Dermis microvascular lymphatic vessel endothelial cell (primary cell): ENCODE results near the gene SBSN. TPM values are rescaled to one million over a fixed set of nuclear protein-coding genes. Genes with fewer than 3 reads are reported as not detected.
A peak's percentile ranks its signal among the peaks of the same experiment; 100 is the strongest.
"Not testable (repeated sequence)": the region's sequence is repeated elsewhere in the genome, so short reads cannot be mapped to it uniquely, and the experiment has no call there.

Experiments
- DNase-seq, 2 donors: peaks; one replicate each; pipeline versions ENCODE4 v3.0.0 to v3.0.0-alpha.2; 2010; ENCODE audit warnings: low read depth in 2 of 2
- total RNA-seq: library from RNA; depleted of rRNA; stranded (reverse); fragments of >200 nt; gene quantifications from 2 replicates; pipeline ENCODE4 v1.2.1, GENCODE V29; 2014

Gene SBSN
- total RNA-seq, 1 donor from 2014 or later = not detected

DNA sequence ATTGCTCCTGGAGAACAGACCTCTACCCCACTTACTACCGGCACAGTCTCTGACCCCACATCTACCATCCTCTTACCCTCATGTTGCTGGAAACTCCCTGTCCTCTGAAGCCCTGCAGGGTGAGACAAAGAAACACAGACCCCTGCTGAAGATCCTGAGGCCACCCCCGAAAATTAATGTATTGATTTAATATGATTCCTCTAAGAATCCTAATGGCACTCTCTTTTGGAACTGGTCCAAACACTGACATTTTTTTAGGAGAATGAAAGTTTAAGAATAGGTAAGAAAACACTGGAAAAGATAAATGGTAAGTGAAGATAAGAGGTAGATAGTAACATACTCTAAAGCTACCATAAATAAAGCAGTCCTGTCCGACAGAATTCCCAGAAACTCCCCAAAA lies 20.0 kb downstream of the SBSN start:
- no peak for DNase-seq

DNA sequence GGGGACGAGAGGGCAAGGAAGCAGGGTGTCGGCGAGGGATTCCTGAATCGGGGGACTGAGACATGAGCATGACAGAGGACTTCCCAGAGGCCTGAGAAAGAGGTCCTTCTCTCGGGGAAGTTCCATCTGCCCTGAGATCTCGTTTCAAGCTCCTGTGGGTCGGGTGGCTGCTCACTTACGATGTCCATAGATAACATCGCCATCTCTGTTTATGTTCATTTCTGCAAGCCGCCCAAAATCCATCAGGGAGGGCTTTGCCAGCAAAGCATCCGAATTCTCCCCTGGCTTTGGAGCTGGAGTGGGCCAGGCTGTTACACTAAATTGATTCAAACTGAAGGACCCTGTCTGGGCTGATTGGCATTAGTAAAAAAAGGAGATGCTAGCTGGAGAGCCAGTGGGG lies 20.6 kb downstream of the SBSN start:
- DNase-seq = no peak

DNA sequence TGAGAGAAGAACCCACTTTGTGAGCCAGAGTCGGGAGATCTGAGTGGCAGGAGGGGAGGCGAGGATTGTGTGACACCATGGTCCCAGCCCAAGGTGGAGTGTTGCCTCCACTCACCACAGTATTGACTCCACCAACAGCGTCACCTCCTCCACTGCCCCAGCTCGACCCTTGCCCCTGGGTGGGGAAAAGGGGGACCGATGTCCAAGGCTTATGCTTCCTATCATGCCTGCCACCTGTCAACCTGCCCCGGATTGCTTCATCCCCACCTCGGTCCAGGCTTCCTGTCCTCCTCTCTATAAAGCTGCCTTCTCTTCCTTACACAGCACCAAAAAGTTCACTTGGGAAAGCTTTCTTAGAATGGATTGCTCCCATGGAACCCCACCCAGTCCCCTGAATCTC lies 22.1 kb downstream of the SBSN start:
- no peak for DNase-seq

DNA sequence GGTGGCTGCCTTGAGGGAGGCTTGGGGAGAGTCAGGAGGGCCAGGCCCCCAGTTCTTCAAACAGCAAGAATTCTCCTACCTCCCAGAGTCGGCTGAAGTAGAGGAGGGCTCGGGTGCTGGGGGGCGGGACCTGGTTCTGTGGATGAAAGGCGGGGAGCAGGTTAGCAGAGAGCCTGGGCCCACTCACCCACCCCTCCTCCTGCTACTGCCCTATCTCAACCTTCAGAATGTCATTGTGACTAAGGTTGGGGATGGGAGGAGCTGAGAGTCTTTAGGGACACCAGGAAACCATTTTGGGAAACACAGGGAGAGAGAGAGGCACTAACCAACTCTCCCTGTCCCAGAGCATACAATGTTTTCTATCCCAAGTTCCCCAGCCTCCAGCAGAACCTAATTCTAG lies 25.4 kb downstream of the SBSN start:
- DNase-seq = no peak

DNA sequence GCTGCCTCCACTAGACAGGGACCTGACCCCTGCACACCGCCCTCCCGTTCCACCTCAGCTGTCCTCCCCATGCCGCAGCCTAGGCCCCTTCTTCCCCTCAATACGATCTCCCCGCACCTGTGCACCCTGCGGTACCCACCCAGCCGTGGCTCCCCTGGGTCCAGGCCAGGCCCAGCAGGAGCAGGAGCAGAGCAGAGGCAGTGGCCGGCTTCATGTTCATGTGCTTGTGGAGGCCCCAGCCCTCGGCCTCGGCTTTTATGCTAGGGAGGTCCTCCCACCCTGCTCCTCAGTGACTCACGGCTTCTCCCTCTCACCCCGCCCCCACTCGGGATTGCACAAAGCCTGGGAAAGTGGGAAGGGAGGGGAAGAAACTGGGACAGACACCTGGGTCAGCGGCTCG lies 26.4 kb downstream of the SBSN start:
- DNase-seq = no peak

DNA sequence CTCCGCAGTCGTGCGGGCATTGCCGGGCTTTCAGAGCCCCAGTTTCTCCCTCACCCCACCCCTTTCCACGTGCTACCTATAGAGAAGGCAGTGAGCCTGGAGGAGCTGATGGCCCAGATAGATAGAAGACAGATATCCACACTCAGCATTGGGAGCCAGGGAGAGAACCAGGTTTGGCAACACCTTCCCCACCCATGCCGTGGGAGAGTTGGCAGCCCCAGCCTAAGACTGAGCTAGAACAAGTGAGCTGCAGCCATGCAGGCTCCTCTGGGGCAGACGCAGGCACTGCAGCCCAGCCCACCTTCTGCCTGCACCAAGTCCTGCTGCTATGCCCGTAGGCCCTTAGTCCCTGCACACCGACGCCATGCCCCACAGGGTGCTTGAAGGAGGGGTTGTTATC lies 27.5 kb downstream of the SBSN start:
- no peak for DNase-seq

DNA sequence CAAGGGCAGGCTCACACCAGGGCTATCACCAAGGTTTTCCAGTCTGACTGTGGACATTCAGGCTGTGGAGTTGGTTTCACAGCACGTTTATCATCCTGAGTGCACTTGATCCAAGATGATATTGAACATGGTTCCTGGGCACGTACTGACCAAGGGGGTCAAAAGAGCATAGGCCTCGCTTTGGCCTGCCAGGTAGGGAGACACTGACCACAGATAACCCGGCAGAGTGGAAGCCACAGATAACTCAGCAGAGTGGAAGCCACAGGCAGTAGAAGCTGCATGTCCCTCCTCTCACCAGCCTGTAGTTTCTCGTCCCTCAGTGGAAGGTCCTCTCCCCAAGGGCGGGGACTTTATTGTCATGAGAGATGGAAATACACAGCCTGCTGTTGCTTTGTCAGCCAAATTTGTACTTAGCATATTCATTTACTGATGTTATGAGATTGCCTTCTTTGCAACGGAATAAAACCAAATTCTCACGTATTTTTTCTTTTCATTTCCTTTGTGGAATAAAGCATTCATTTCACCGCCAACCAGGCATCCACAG lies 29.1 kb downstream of the SBSN start:
- DNase-seq = no peak

DNA sequence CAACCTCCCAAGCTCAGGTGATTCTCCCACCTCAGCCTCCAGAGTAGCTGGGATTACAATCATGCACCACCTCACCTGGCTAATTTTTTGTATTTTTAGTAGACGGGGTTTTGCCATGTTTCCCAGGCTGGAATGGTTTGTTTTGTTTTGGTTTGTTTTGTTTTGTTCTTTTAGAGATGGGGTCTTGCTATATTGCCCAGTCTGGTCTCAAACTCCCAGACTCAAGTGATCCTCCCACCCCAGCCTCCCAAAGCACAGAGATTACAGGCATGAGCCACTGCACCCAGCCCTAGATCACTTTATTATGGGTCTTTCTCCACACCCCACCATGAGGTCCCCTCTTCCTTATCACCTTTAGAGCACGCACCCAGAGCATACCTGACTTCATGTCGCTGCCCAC lies 29.9 kb downstream of the SBSN start:
- DNase-seq = no peak

DNA sequence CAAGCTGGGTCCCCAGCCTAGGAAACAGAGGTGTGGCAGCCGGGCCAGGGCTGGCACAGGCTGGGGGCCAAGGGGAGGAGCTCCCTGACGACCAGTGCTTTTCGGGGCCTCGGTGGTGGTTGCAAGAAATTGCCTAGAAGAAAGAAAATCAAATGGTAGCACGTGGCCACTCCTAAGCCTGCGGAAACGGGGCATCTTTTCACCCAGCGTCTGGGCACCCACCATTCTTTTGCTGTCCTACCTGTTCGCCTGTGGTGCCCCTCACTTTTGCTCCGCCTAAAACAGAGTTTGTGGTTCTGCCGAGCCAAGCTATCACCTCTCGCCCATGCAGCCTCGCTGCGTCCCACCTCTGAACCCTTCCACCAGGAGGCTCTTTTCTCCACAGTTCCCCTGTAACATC lies 30.7 kb downstream of the SBSN start:
- no peak for DNase-seq

DNA sequence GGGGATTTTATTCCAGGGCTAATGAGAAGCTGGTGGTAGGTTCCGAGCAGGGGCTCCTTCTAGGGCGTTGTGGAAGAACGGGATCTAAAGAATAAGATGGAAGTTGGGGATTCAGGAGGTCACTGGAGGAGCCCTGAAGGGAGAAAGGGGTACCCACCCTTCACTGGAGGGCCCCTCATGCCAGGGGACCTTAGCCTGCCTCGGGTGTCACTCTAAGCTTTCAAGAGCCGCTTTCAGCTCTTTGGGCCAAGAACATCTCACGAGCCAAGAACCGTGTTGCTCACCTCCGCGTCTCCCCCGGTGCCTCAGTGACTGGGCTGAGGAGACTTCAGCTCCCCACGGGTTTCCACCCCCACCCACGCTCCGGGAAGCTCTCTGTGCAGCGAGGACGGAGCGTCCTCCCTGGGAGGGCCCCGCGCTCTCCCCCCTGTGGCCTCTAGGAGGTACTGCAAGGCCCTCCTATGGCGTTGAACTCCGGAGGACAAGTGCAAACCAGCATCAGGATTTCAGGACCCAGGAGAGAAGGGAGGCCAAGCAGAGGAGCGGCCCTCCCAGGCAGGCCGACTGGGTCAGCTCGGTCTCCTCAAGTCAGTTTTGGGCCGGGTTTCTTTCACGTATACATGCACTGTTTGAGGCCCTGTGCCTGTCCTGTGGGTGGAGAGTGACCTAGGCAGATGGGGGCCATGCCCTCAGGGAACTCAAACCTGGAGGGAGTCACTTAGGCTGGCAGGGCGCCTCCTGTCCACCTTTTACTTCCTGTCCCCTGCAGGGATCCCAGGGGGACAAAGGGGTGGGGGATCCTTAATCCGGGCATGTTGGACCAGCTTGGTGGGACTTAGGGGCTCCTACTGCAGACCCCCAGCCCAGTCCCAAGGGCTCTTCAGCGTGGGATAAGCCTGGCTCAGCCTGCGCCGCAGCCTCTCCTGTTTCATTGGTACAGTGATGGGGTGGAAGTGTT lies 32.7 kb downstream of the SBSN start:
- peak; percentile 25 to 56 for DNase-seq

DNA sequence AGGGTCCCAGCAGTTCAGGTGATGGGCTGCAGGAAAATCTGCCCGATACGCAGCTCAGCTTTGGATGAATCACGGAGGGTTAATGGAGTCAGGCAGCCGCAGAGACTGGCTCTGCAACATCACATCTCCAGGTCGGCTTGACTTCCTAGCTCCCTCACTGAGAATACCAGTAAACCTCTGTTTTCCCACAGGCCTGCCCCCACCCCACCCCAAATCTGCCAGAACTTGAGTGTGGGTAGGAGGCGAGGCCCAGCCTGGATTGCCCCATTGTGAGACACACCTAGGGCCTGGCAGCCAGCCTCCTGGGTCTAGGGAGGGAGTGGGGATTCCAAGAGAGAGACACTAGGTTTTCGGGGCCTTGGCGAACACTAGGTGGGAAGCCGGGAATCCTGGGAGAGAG lies 34.1 kb downstream of the SBSN start:
- no peak for DNase-seq

DNA sequence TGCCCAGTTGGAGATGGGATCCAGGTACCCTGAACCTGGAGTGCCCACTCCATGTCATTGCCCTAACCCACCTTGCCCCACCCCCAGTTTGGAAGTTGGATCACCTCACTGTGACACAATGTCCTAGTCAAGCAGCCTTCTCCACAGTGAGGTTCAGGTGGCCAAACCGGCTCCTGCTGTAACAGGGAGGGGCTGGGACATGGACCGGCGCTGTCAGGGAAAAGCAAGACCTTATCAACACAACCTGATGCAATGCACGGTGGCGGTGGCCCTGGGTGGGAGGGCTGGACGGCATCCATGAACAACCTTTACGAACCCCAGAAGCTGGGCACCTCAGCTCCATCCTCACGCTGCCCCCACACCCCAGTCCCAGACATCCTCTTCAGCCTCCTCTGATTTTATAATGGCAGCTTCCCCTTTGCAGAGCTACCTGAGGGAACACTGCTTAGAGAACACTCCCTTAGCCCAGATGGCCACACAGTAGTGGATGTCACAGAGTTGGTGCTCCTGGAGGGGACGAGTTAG lies 36.2 kb downstream of the SBSN start:
- DNase-seq = no peak

DNA sequence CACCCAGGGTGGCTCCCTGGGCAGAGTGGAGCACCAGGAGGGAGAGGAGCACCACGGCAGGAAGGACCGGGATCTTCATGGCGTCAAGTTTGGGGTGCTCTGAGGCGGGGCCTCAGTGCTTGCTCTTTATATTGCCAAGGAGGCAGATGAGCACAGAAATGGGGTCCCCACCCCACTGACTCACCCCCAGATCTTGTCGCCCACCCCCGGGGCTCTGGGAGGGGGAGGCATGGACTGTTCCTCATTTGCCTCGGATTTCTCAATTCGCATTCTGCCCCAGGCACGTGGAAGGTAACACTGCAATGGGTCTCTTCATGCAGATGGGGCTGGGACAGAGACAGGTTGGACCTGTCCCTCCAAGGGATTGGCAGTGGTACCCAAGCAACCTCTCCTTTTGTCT lies 37.7 kb downstream of the SBSN start, which contains the start of gene KRTDAP:
TSS of gene KRTDAP (minus strand) at position 101 of the 400 bp plus-strand sequence. CDS start at position 79, 22 bp downstream.
- DNase-seq = no peak

DNA sequence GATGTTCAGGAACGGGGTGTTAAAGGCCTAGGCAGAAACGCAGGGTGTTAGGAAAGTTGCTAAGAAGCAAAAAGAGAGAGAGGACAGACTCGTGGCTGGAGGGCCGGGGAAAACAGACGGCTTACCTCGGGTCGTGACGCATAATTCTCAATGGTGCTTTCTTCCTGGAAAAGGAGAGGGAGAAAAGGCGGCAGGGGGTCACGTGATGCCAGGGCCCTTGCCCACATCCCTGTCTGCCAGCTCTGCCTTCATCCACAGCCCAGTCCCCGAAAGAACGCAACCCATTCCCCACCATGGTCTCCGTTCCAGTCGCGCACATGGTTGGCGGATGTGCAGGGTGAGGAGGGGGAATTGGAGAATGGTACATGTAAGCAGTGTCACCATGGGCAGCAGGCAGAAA lies 39.4 kb downstream of the SBSN start:
- DNase-seq = no peak

DNA sequence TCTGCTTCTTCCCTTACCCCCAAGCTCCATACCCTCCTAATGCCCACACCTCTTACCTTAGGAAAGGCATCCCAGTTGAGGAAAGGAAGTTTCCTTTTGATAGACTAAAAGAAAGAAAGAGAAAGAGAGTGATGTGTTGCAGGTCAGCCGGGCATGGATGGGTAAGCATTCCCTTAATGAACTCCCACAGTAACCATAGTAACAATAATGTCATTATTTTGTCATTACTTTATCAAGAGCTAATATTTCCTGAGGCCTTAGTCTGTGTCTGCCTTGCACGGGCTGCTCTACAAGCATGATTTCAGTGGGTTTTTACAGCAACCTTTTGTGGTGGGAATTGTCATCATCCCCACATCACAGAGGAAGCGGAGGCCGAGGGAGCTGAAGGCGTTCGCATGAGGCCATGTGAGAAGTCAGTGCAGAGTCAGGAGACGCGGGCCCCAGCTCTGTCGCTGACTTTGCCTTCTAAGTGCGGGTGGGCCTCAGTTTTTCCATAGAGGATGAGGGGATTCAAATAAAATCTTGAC lies 40.4 kb downstream of the SBSN start:
- no peak for DNase-seq

DNA sequence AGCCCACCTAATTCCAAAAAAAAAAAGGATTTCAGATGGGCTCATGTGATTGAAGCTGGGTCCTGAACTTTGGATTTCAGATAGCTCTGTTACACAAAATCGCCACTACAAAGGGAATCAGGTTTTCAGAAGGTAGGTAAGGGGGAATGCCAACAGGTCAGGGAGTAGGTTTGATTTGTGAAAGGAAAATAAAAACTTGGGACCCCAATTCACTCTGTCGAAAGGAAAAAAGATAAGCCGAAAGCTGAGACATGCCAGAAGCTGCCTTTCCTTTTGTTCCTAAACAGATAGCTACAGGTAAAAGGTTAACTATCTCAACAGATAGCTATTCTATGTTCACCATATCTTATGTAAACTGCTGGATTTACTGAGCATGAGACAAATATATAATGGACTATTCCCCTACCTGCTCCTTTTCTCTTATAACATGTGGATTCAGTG lies 41.8 kb downstream of the SBSN start:
- no peak for DNase-seq

DNA sequence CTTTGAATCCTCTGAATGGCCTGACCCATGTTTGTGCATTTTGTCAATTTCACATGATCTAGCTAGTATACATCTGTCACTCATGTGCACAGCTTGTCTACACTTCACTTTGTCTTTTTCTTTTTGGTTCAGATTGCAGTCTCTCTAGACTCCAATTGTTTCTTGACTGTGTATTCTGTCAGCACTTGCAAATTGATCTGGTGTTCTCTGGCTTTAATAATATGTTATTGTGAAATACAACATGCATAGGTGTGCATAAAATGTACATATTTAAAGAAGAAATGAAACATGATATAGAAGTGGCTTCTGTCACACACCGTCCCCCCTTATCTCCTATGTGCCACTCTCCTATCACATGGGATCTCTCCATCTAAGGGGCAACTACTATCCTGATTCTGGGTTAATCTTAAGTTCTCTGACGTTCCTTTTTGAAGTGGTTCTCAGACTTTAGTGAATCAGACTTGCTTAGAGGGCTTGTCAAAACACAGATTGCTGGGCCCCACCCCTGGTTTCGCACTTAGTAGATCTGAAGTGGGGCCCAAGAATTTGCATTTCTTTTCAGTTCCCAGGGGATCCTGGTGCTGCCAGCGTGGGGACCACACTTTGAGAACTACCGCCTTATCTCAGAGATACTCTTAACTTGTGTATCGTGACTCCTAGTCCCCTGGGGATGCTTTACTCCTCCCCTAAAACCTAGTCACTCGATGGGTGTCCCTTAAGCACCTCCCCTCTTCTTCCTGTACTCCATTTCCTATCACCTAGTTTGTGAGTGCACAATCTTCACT lies 43.7 kb downstream of the SBSN start:
- DNase-seq = no peak

DNA sequence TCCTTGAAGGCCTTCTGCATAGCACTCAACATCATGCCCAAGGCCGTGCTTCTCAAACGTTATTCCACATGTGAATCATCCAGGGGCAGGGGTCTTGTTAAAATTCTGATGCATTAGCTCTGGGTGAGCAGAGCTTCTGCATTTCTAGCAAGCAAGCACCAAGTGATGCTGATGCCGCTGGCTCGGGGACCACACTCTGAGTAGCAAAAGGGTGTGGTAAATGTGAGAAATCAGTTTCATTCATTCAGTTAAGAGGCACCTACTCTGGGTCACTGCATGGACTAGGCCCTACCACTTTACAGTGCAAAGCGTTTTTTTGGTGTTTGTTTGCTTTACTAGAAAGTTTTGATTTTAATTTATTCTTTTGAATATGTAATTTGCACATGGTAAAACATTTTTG lies 45.0 kb downstream of the SBSN start:
- DNase-seq = no peak

DNA sequence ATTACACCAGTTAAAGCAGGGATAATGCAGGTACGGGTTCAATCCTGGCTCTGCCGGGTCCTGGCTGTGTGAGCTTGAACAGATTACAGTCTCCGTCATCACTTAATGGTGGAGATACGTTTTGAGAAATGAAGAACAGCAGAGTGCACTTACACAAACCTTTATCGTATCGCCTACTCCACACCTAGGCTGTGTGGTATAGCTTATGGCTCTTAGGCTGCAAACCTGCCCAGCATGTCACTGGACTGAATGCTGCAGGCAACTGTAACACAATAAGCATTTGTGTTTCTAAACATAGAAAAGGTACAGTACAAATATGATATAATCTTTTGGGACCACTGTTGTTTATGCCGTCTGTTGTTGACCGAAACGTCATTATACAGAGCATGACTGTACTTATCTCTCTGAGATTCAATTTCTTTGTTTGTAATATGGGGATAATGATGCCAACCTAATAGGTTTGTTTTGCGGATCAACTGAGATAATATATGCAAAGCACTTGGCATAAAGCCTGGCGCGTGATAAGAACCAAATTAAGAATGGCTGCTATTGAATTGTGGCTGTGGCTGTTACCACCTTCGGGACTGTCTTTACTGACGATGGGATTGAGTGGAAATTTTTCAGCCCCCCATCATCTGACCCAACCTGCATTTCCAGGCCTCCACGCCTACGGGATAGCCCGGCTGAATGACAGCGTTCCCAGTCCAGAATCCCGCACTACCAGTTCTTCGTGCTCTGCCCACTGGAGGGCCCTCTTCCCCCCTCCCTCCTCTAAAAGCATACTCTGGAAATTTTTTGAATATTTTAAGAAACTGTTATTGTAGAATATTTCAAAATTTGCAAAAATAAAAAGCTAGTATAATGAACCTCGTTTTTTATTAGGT lies 49.1 kb downstream of the SBSN start:
- no peak for DNase-seq

DNA sequence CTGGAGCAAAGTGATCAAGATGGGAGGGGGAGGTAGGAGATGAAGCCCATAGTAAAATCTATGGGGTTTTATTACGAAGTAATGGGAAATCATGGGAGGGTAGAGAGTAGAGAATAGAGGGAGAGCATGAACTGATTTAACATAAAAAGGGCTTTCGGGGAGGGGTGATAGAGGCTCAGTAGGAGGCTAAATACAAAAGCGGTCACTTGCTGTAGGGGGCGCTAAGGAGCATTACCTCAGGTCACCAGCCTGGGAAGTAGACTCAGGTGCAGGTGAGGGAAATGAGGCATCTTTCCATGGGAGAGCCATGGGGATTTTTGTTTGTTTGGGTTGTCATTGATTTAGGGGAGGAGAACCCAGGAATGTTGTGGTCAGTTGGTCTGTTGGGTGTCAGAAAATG lies 52.0 kb downstream of the SBSN start:
- no peak for DNase-seq

DNA sequence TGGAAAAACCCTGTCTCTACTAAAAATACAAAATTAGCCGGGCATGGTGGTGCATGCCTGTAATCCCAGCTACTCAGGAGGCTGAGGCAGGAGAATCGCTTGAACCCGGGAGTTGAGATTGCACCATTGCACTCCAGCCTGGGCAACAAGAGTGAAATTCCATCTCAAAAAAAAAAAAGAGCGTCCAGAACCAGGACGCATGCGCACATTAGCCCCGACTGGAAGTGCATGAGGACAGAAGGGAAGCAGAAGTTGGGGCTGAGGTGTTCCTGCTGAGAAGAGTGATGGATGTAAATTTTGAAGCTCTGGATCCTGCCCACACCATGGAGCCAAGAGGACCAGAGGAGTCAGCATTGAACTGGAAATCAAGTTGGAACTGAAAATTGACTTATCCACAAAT lies 53.5 kb downstream of the SBSN start:
- not testable (repeated sequence) for DNase-seq
